ENCODE measurements around the gene NYAP2. TPM values are rescaled to one million over a fixed set of nuclear protein-coding genes. Genes with fewer than 3 reads are reported as not detected.

The NYAP2 gene
- total RNA-seq, 4 donors from 2014 or later: 0.14 TPM; not detected in 3

GRCh38 chr2:225640550-225640949 lies 241.0 kb downstream of the NYAP2 start:
- no peaks in the 10 kb centered on the region for H3K4me1 ChIP-seq
- H3K9me3 ChIP-seq: no peaks in the 10 kb centered on the region
- no peaks in the 10 kb centered on the region for H3K27me3 ChIP-seq
- TF ChIP-seq CTCF (IDR thresholded peaks at IDR 0.05): no peak
- TF ChIP-seq POLR2A (IDR thresholded peaks at IDR 0.05): no peak
- no peak for TF ChIP-seq POLR2AphosphoS5 (IDR thresholded peaks at IDR 0.05)
- TF ChIP-seq EP300 (IDR thresholded peaks at IDR 0.05; ENCODE audit: low read depth): no peak
- no peak overlapping the region for H3K27ac ChIP-seq
- 78 to 87% methylated on average over 3 of the region's 3 CpGs for WGBS, 2 donors (ENCODE audit: low coverage in 1 of 2)
- DNase-seq: no peak
- no peaks in the 10 kb centered on the region for H3K36me3 ChIP-seq
- H3K4me3 ChIP-seq: no peak overlapping the region
- in situ Hi-C loops (cut with MboI; ENCODE audit: low pct_ligation_motif_present in 1 of 4, low pct_unique_long_range_greater_than_20kb in 1 of 4, low sequenced_read_pairs in 3 of 4) (no loop called here), intact Hi-C loops (cut with DNase I; ENCODE audit: low total_unique reads) (no loop called here)

- 55 to 61% methylated on average over 2 to 4 of the region's 4 CpGs for WGBS, 2 donors (ENCODE audit: low coverage in 1 of 2)
- in situ Hi-C loops (cut with MboI; ENCODE audit: low pct_ligation_motif_present in 1 of 4, low pct_unique_long_range_greater_than_20kb in 1 of 4, low sequenced_read_pairs in 3 of 4): no loop called here
- no peak overlapping the region for H3K4me3 ChIP-seq
- TF ChIP-seq EP300 (IDR thresholded peaks at IDR 0.05; ENCODE audit: low read depth) (no peak), POLR2AphosphoS5 (IDR thresholded peaks at IDR 0.05) (no peak), CTCF (IDR thresholded peaks at IDR 0.05) (no peak), POLR2A (IDR thresholded peaks at IDR 0.05) (no peak)
- H3K4me1 ChIP-seq: no peaks in the 10 kb centered on the region
- no peak for DNase-seq
- intact Hi-C loops (cut with DNase I; ENCODE audit: low total_unique reads): no loop called here
- no peaks in the 10 kb centered on the region for H3K27me3 ChIP-seq
- H3K36me3 ChIP-seq: no peaks in the 10 kb centered on the region
- no peak overlapping the region for H3K27ac ChIP-seq
- no peaks in the 10 kb centered on the region for H3K9me3 ChIP-seq
These were observed 249.8 kb downstream of the NYAP2 start for GRCh38 chr2:225649274-225649673.

- Histone ChIP-seq H3K4me1 (no peaks in the 10 kb centered on the region), H3K9me3 (no peaks in the 10 kb centered on the region), H3K4me3 (no peak overlapping the region), H3K27ac (no peak overlapping the region), H3K27me3 (no peaks in the 10 kb centered on the region), H3K36me3 (no peaks in the 10 kb centered on the region)
- in situ Hi-C loops (cut with MboI; ENCODE audit: low pct_ligation_motif_present in 1 of 4, low pct_unique_long_range_greater_than_20kb in 1 of 4, low sequenced_read_pairs in 3 of 4) (loop anchor here in 3 of 4 donors (25.0 kb wide), 4 partner anchors 538 to 1462 kb away; no protein-coding TSS in a partner anchor), intact Hi-C loops (cut with DNase I; ENCODE audit: low total_unique reads) (loop anchor here (10.0 kb wide), 1 partner anchor 535 kb away; no protein-coding TSS in a partner anchor)
- DNase-seq: no peak
- TF ChIP-seq CTCF (IDR thresholded peaks at IDR 0.05): no peak
- no peak for TF ChIP-seq EP300 (IDR thresholded peaks at IDR 0.05; ENCODE audit: low read depth)
- no peak for TF ChIP-seq POLR2A (IDR thresholded peaks at IDR 0.05)
- TF ChIP-seq POLR2AphosphoS5 (IDR thresholded peaks at IDR 0.05): no peak
- WGBS, 2 donors (ENCODE audit: low coverage in 1 of 2): 86 to 89% methylated on average over 8 of the region's 8 CpGs
These were observed 250.5 kb downstream of the NYAP2 start for GRCh38 chr2:225650041-225650440.

- H3K36me3 ChIP-seq: no peaks in the 10 kb centered on the region
- no peaks in the 10 kb centered on the region for H3K27me3 ChIP-seq
- no peak overlapping the region for H3K27ac ChIP-seq
- in situ Hi-C loops (cut with MboI; ENCODE audit: low pct_ligation_motif_present in 1 of 4, low pct_unique_long_range_greater_than_20kb in 1 of 4, low sequenced_read_pairs in 3 of 4): loop anchor here (10.0 to 25.0 kb wide), 6 partner anchors 548 to 1454 kb away; no protein-coding TSS in a partner anchor
- DNase-seq: peak; percentile 76
- WGBS, 2 donors (ENCODE audit: low coverage in 1 of 2): 13% methylated on average over 9 to 11 of the region's 11 CpGs
- TF ChIP-seq POLR2A (IDR thresholded peaks at IDR 0.05) (no peak), CTCF (IDR thresholded peaks at IDR 0.05) (peak; percentile 72 to 86 (median 78))
- no peaks in the 10 kb centered on the region for H3K9me3 ChIP-seq
- no peak overlapping the region for H3K4me3 ChIP-seq
- H3K4me1 ChIP-seq: no peaks in the 10 kb centered on the region
- intact Hi-C loops (cut with DNase I; ENCODE audit: low total_unique reads): loop anchor here (10.0 kb wide), 1 partner anchor 1144 kb away; no protein-coding TSS in a partner anchor
These were observed 261.0 kb downstream of the NYAP2 start for GRCh38 chr2:225660262-225661131.

Data from transverse colon (tissue), 4 donors.